PFSK-1 (cell line): ENCODE results near the gene CCDC27.

Experiments
- FOXP2 ChIP-seq: optimal IDR thresholded peaks from 2 replicates; pipeline ENCODE3; 2011; ENCODE audit warnings: borderline replicate concordance, control low read depth, inconsistent platforms; ENCODE audit not compliant: insufficient read depth; ENCODE audit errors: extremely low read length, extremely low read depth
- POLR2AphosphoS5 ChIP-seq: IDR thresholded peaks from 2 replicates; pipeline ENCODE4 v1.6.1; 2012; ENCODE audit warnings: low read depth, mild to moderate bottlenecking, control low read depth, low read length, moderate library complexity
- REST ChIP-seq, 2 experiments: IDR thresholded peaks; 2 replicates each; pipeline versions ENCODE4 v1.6.1 to v1.8.0; 2011 to 2012; ENCODE audit warnings: low read depth in 2 of 2, low read length in 2 of 2, control low read depth in 1 of 2, inconsistent platforms in 1 of 2, mild to moderate bottlenecking in 1 of 2, moderate library complexity in 1 of 2; ENCODE audit not compliant: insufficient read depth in 1 of 2
- SIN3A ChIP-seq: IDR thresholded peaks from 2 replicates; pipeline ENCODE4 v1.6.1; 2012; ENCODE audit warnings: mild to moderate bottlenecking, low read length, moderate library complexity, borderline replicate concordance; ENCODE audit not compliant: insufficient read depth
- TAF1 ChIP-seq: IDR thresholded peaks from 2 replicates; pipeline ENCODE4 v1.6.1; 2012; ENCODE audit warnings: low read length, control low read depth, borderline replicate concordance; ENCODE audit not compliant: insufficient read depth

The CCDC27 gene

GRCh38 chr1:3820316-3820715 is 68.1 kb downstream of the CCDC27 start:
- TF ChIP-seq FOXP2 (no peak), REST (IDR thresholded peaks at IDR 0.05; ENCODE audit: insufficient read depth in 1 of 2, low read depth in 2 of 2, low read length in 2 of 2) (no peak), SIN3A (no peak), POLR2AphosphoS5 (no peak), TAF1 (no peak)

GRCh38 chr1:3821004-3821403 is 68.8 kb downstream of the CCDC27 start:
- TF ChIP-seq FOXP2: no peak
- TF ChIP-seq SIN3A: no peak
- TF ChIP-seq POLR2AphosphoS5: no peak
- no peak for TF ChIP-seq TAF1
- no peak for TF ChIP-seq REST (IDR thresholded peaks at IDR 0.05; ENCODE audit: insufficient read depth in 1 of 2, low read depth in 2 of 2, low read length in 2 of 2)
